HG03159 (cell line): ENCODE measurements around the gene ZIC4.

Experiments
- ATAC-seq: cut with Tn5 transposase; IDR thresholded peaks from one replicate; pipeline ENCODE4 v1.9.1; 2021; ENCODE audit warnings: mild to moderate bottlenecking, moderate library complexity; ENCODE audit not compliant: unreplicated experiment

The ZIC4 gene

GRCh38 chr3:147406028-147406931, at the start of gene ZIC4:
TSS of gene ZIC4 (minus strand) at chr3:147406543. CDS start at chr3:147402797, 3,746 bp downstream.
- ATAC-seq = no peak

GRCh38 chr3:147449669-147450068, 43.3 kb upstream of the ZIC4 start:
- no peak for ATAC-seq

- no peak for ATAC-seq
These were observed 40.9 kb upstream of the ZIC4 start for GRCh38 chr3:147447224-147447623.

- no peak for ATAC-seq
These were observed 25.4 kb upstream of the ZIC4 start for GRCh38 chr3:147431751-147432150.

- no peak for ATAC-seq
These were observed 22.4 kb upstream of the ZIC4 start for GRCh38 chr3:147428754-147429153.

- ATAC-seq = no peak
These were observed 22.0 kb upstream of the ZIC4 start for GRCh38 chr3:147428326-147428725.

GRCh38 chr3:147427746-147428145, 21.4 kb upstream of the ZIC4 start:
- no peak for ATAC-seq

GRCh38 chr3:147426931-147427330, 20.6 kb upstream of the ZIC4 start:
- ATAC-seq = no peak

GRCh38 chr3:147425388-147425850, 19.1 kb upstream of the ZIC4 start:
- ATAC-seq = no peak

- no peak for ATAC-seq
These were observed 18.4 kb upstream of the ZIC4 start for GRCh38 chr3:147424581-147425387.

- no peak for ATAC-seq
These were observed 17.6 kb upstream of the ZIC4 start for GRCh38 chr3:147423798-147424580.

- no peak for ATAC-seq
These were observed 17.1 kb upstream of the ZIC4 start for GRCh38 chr3:147423537-147423797.

- no peak for ATAC-seq
These were observed 16.5 kb upstream of the ZIC4 start for GRCh38 chr3:147422601-147423536.

GRCh38 chr3:147422196-147422595, 15.9 kb upstream of the ZIC4 start:
- no peak for ATAC-seq

- ATAC-seq = no peak
These were observed 15.0 kb upstream of the ZIC4 start for GRCh38 chr3:147421184-147421912.

GRCh38 chr3:147420353-147421183, 14.2 kb upstream of the ZIC4 start:
- ATAC-seq = no peak

- no peak for ATAC-seq
These were observed 13.5 kb upstream of the ZIC4 start for GRCh38 chr3:147419781-147420224.
